Osteoblast (primary cell): ENCODE results near the gene THAP3. TPM values are rescaled to one million over a fixed set of nuclear protein-coding genes. Genes with fewer than 3 reads are reported as not detected.
A peak's percentile ranks its signal among the peaks of the same experiment; 100 is the strongest.

Experiments
- DNase-seq: peaks from one replicate; pipeline ENCODE4 v3.0.0; 2011; ENCODE audit warnings: low spot score, mixed read lengths; ENCODE audit not compliant: insufficient read length; ENCODE audit errors: missing footprints
- H2AFZ ChIP-seq: 2 replicates; pipeline ENCODE4 v1.6.0; 2011; ENCODE audit warnings: mild to moderate bottlenecking, low read length
- H3K27ac ChIP-seq: 2 replicates; pipeline ENCODE4 v1.5.1; 2011; ENCODE audit warnings: mild to moderate bottlenecking, low read depth, low read length, moderate library complexity
- H3K27me3 ChIP-seq: 2 replicates; pipeline ENCODE4 v1.6.0; 2012; ENCODE audit warnings: mild to moderate bottlenecking, control low read depth, inconsistent platforms, low read length, moderate library complexity; ENCODE audit not compliant: insufficient read depth
- H3K36me3 ChIP-seq: 2 replicates; pipeline ENCODE4 v1.5.1; 2011; ENCODE audit warnings: mild to moderate bottlenecking, low read length, control low read depth, moderate library complexity; ENCODE audit not compliant: insufficient read depth
- H3K4me1 ChIP-seq: 2 replicates; pipeline ENCODE4 v1.5.1; 2011; ENCODE audit warnings: mild to moderate bottlenecking, low read length, control low read depth, moderate library complexity; ENCODE audit not compliant: insufficient read depth
- H3K4me2 ChIP-seq: 2 replicates; pipeline ENCODE4 v1.6.0; 2011; ENCODE audit warnings: mild to moderate bottlenecking, low read length; ENCODE audit not compliant: insufficient read depth
- H3K4me3 ChIP-seq: fragments of 200-600 bp; sonication (generic); 3 replicates; pipeline ENCODE4 v1.5.1; 2012; ENCODE audit warnings: mild to moderate bottlenecking, low read length, inconsistent platforms; ENCODE audit not compliant: insufficient read depth
- H3K79me2 ChIP-seq: 2 replicates; pipeline ENCODE4 v1.6.0; 2012; ENCODE audit warnings: mild to moderate bottlenecking, low read length, control low read depth, inconsistent platforms; ENCODE audit not compliant: insufficient read depth
- H3K9me3 ChIP-seq: 2 replicates; pipeline ENCODE4 v1.5.1; 2011; ENCODE audit warnings: low read depth, low read length, control low read depth
- H4K20me1 ChIP-seq: 2 replicates; pipeline ENCODE4 v1.6.0; 2012; ENCODE audit warnings: mild to moderate bottlenecking, low read length, control low read depth; ENCODE audit not compliant: insufficient read depth
- CTCF ChIP-seq: IDR thresholded peaks from 2 replicates; pipeline ENCODE4 v1.5.1; 2011; ENCODE audit warnings: mild to moderate bottlenecking, low read depth, low read length, moderate library complexity; ENCODE audit errors: extremely low read depth
- total RNA-seq: library from RNA; depleted of rRNA; stranded (reverse); fragments of >200 nt; gene quantifications from 2 replicates; pipeline ENCODE4 v1.2.3, GENCODE V29; 2012

The THAP3 gene
- total RNA-seq, 1 donor: 19.5 TPM

GRCh38 chr1:6588128-6588892 is 36.4 kb upstream of the THAP3 start:
- Histone ChIP-seq H3K4me1 (no peaks in the 10 kb centered on the region), H3K27me3 (no peaks in the 10 kb centered on the region), H3K79me2 (peaks cover 36% of the 10 kb centered on the region), H3K4me3 (no peak overlapping the region), H3K4me2 (no peak overlapping the region), H3K36me3 (peaks cover 50% of the 10 kb centered on the region), H2AFZ (no peak overlapping the region), H4K20me1 (peaks cover 45% of the 10 kb centered on the region), H3K27ac (no peak overlapping the region), H3K9me3 (no peaks in the 10 kb centered on the region)
- peak; percentile 73 for DNase-seq
- no peak for TF ChIP-seq CTCF

- Histone ChIP-seq H3K4me3 (no peak overlapping the region), H3K9me3 (no peaks in the 10 kb centered on the region), H3K36me3 (peaks cover 57% of the 10 kb centered on the region), H3K27me3 (no peaks in the 10 kb centered on the region), H3K79me2 (peaks cover 43% of the 10 kb centered on the region), H3K27ac (no peak overlapping the region), H3K4me2 (no peak overlapping the region), H3K4me1 (no peaks in the 10 kb centered on the region), H4K20me1 (peaks cover 51% of the 10 kb centered on the region), H2AFZ (no peak overlapping the region)
- TF ChIP-seq CTCF: no peak
- peak; percentile 77 for DNase-seq
Observed at GRCh38 chr1:6588893-6589520, 35.7 kb upstream of the THAP3 start.

GRCh38 chr1:6590046-6590445 is 34.6 kb upstream of the THAP3 start:
- Histone ChIP-seq H4K20me1 (peaks cover 49% of the 10 kb centered on the region), H3K4me2 (no peak overlapping the region), H3K9me3 (no peaks in the 10 kb centered on the region), H3K79me2 (peaks cover 46% of the 10 kb centered on the region), H3K27me3 (no peaks in the 10 kb centered on the region), H3K27ac (no peak overlapping the region), H2AFZ (no peak overlapping the region), H3K4me1 (no peaks in the 10 kb centered on the region), H3K36me3 (peaks cover 66% of the 10 kb centered on the region), H3K4me3 (no peak overlapping the region)
- no peak for TF ChIP-seq CTCF
- DNase-seq: peak; percentile 57

- Histone ChIP-seq H3K79me2 (peaks cover 58% of the 10 kb centered on the region), H3K4me2 (no peak overlapping the region), H3K4me3 (no peak overlapping the region), H3K27ac (no peak overlapping the region), H4K20me1 (peaks cover 54% of the 10 kb centered on the region), H3K27me3 (no peaks in the 10 kb centered on the region), H3K36me3 (peaks cover 78% of the 10 kb centered on the region), H3K9me3 (no peaks in the 10 kb centered on the region), H3K4me1 (no peaks in the 10 kb centered on the region), H2AFZ (no peak overlapping the region)
- no peak for TF ChIP-seq CTCF
- peak; percentile 64 for DNase-seq
Observed at GRCh38 chr1:6591222-6591621, 33.4 kb upstream of the THAP3 start.
